Measurements from ENCODE around the gene RPS23. TPM values are rescaled to one million over a fixed set of nuclear protein-coding genes. Genes with fewer than 3 reads are reported as not detected.
A peak's percentile ranks its signal among the peaks of the same experiment; 100 is the strongest.

RPS23 gene
- total and polyA plus RNA-seq, 2 donors from 2014 or later: 1,470 to 2,169 TPM

DNA sequence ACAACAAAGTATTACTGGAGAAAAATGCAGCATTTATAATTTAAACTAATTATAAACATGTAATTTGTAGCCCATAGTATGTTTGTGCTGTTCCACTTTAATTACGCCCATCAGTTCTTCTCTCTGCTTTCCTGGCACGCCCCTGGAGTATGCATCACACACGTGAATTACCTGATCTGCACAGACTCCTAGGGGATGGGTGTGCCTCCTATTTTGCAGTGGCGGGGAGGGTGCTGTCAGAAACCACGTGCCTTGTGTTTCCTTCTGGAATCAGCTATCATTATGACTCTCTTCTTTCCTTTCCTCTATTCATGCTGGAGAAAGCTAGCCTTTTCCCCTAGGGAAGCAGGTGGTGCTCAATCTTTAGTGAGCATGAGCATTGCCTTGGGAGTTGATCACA, 43.3 kb downstream of the RPS23 start:
- no peak overlapping the region for H3K9ac ChIP-seq (ENCODE audit: low read length in 3 of 3)
- H3K27me3 ChIP-seq (ENCODE audit: control insufficient read depth, insufficient read depth, low read length): no peaks in the 10 kb centered on the region
- no peaks in the 10 kb centered on the region for H3K9me3 ChIP-seq (ENCODE audit: control insufficient read depth in 2 of 3, insufficient read depth in 1 of 3, low read length in 3 of 3)
- no peak overlapping the region for H3K27ac ChIP-seq (ENCODE audit: low read depth in 2 of 2, low read length in 2 of 2)
- H3K4me3 ChIP-seq (ENCODE audit: low read length in 3 of 3): no peak overlapping the region
- no peaks in the 10 kb centered on the region for H3K36me3 ChIP-seq (ENCODE audit: control insufficient read depth in 2 of 3, insufficient read depth in 3 of 3, low read length in 3 of 3)
- no peak for FAIRE-seq
- no peaks in the 10 kb centered on the region for H3K4me1 ChIP-seq (ENCODE audit: control insufficient read depth in 2 of 3, insufficient read depth in 2 of 3, low read depth in 1 of 3, low read length in 3 of 3)
- DNase-seq: no peak
- intact Hi-C loops (cut with DNase I): no loop called here
- TF ChIP-seq, protein P1, sequence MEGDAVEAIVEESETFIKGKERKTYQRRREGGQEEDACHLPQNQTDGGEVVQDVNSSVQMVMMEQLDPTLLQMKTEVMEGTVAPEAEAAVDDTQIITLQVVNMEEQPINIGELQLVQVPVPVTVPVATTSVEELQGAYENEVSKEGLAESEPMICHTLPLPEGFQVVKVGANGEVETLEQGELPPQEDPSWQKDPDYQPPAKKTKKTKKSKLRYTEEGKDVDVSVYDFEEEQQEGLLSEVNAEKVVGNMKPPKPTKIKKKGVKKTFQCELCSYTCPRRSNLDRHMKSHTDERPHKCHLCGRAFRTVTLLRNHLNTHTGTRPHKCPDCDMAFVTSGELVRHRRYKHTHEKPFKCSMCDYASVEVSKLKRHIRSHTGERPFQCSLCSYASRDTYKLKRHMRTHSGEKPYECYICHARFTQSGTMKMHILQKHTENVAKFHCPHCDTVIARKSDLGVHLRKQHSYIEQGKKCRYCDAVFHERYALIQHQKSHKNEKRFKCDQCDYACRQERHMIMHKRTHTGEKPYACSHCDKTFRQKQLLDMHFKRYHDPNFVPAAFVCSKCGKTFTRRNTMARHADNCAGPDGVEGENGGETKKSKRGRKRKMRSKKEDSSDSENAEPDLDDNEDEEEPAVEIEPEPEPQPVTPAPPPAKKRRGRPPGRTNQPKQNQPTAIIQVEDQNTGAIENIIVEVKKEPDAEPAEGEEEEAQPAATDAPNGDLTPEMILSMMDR (IDR thresholded peaks at IDR 0.05; ENCODE audit: borderline replicate concordance, extremely low read depth, insufficient read depth): no peak

DNA sequence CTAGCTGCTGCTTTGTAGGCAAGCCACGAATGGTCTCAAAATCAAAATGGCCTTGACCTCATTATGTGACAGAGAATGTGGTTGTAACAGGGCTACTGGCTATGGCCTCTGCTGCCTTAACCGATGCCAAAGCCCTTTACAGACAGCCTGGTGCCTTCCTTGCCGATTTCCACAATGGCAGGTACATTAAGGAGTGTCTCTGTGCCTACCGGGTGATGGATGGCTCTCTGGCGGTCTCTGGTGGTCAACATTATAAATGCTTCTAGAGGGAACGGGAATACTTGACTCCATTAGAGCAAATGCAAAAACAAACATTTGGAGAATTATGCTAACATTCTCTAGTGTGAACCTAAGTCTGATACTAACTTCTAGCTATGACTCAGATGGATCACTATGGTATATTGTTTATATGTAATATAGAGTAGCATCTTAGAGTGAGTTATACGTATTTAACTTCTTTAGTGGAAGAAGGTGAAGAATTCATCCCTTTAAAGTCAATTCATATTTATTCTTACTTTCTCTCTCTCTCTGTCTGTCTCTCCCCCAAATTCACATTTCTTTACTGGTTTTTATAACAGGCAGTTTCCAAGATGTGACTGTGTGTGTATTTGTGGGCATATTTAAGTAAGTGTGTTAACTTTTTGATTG, 52.5 kb downstream of the RPS23 start:
- intact Hi-C loops (cut with DNase I): no loop called here
- H3K4me3 ChIP-seq (ENCODE audit: low read length in 3 of 3): peak overlapping the region in 2 of 3 donors; percentile 10 to 50
- DNase-seq (peak in 4 of 5 donors; percentile 66 to 81 (median 76)), FAIRE-seq (peak; percentile 50)
- no peaks in the 10 kb centered on the region for H3K27me3 ChIP-seq (ENCODE audit: control insufficient read depth, insufficient read depth, low read length)
- H3K9ac ChIP-seq (ENCODE audit: low read length in 3 of 3): no peak overlapping the region
- TF ChIP-seq, protein P1 (IDR thresholded peaks at IDR 0.05; ENCODE audit: borderline replicate concordance, extremely low read depth, insufficient read depth): peak; percentile 79
- H3K9me3 ChIP-seq (ENCODE audit: control insufficient read depth in 2 of 3, insufficient read depth in 1 of 3, low read length in 3 of 3): no peaks in the 10 kb centered on the region
- H3K4me1 ChIP-seq (ENCODE audit: control insufficient read depth in 2 of 3, insufficient read depth in 2 of 3, low read depth in 1 of 3, low read length in 3 of 3): peaks cover 0 to 2% (median 0%) of the 10 kb centered on the region in 3 donors
- no peak overlapping the region for H3K27ac ChIP-seq (ENCODE audit: low read depth in 2 of 2, low read length in 2 of 2)
- H3K36me3 ChIP-seq (ENCODE audit: control insufficient read depth in 2 of 3, insufficient read depth in 3 of 3, low read length in 3 of 3): no peaks in the 10 kb centered on the region

All from kidney (tissue), 14 donors.